Activated CD4-positive, alpha-beta T cell treated with anti-CD3 and anti-CD28 coated beads for 1 hour (primary cell): ENCODE measurements around the gene PSMD11.
"Not testable (repeated sequence)": the region's sequence is repeated elsewhere in the genome, so short reads cannot be mapped to it uniquely, and the experiment has no call there.

Experiments used
- DNase-seq: peaks from one replicate; pipeline ENCODE4 v3.0.0-alpha.2; 2020

The PSMD11 gene

DNA sequence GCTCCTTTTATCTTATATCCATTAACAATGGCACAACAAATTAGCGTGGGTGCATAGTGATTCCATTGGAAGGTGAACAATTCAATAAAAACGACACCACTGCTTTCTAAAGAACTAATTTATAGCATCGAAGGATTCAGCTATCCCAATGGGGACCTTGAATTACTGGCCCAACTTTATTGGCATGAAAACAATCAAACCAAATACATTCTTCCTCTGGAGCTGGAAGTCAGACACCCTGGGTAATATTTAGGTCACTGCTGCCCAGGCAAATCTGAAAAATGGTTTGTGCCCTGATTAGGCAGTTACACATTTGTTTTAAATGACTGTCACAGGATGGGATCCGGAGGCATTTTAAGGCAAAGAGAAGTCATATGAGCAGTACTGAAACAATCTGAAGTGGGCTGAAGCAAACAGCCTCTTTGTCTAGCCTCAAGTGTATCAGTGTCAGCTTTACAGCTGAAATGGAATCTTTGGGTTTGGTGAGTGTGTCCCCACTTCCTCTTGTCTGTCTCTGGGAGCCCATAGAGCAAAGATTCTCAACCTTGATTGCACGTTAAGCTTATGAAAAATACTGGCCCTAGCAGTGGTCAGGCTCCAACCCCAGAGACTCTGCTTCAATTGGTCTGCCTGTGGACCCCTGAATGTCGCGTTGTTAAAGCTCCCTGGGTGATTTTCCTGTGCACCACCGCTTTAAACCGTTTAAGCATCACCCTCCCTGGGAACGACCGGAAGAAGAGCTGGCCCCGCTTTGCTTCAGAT, 72.8 kb downstream of the PSMD11 start:
- no peak for DNase-seq

DNA sequence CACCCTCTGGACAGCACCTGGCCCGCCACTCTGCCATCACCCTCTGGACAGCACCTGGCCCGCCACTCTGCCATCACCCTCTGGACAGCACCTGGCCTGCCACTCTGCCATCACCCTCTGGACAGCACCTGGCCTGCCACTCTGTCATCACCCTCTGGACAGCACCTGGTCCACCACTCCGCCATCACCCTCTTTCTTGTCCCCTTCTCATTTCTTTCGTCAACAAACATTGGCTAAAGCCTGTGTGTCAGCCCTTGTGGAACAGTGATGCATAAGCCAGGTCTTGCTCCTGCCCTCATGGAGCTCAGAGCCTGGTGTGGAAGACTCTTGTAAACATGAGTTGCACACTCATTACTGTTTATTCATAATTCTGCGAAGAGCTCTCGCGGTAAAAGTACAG, 73.7 kb downstream of the PSMD11 start:
- no peak for DNase-seq

DNA sequence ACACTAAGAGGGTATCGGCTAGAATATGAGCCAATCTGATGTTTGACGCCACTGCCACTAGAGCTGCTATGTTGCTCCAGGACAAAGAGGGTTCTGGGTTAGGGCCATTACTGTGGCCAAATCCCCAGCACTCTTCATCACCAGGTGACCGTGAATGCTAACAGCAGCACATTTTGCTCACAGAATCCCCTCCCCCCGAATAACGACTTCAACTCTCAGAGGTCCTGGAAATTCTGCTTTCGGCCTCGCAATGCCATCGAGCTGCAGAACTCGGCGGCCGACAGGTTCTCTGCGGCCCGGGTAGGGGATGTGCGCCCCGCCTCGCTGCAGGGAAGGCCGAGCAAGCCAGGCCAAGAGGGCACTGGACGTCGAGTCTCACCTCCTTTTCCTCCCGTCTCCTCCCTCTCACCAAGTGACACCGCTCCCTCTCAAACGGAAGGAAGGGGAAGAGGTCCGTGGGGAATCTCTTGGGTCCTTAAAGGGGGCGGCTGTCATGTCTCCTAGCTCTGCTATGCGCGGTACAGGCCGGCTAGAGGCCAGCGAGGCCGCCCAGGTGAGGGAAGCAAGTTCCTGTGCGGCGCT, 74.4 kb downstream of the PSMD11 start:
- DNase-seq: no peak

DNA sequence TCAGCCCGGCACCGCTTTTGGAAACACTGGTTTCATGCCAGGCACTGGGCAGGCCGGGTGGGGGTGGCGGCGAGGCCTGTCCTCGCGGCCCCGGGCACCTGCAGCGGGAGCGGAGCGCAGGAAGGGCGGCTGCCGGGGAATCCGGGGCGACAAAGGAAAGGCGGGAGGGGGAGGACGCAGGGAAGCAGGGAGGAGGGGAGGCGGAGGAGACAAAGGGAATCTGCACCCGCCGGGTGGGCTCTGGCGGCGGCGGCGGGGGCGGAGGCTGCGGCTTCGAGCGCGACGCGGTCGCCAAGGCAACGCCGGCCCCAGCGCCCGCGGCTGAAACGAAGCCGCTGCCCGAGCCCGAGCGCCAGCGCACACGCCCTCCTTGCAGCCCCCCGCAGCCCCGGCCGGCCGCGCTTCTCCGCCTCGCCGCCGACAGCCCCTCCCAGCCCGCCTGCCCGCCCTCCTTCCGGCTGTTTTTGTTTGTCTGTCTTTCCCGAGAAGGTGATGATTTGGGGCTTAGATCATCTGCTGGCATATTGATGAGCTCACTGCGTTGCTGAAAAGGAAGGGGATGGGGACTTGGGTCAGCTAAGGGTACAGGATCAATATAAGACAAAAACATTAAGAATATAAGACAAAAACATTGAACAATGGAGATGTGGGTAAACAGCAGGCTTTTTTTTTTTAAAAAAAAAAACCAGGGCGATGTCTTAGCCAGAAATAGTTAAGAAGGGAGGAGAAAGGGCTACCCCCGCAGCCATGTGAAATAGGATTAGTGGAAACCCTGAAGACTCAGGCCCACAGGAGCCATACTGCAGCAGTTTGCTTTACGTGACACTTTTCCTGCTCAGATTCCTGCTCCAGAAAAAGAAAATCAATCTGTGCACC, 75.2 kb downstream of the PSMD11 start:
- DNase-seq: peak; percentile 33

DNA sequence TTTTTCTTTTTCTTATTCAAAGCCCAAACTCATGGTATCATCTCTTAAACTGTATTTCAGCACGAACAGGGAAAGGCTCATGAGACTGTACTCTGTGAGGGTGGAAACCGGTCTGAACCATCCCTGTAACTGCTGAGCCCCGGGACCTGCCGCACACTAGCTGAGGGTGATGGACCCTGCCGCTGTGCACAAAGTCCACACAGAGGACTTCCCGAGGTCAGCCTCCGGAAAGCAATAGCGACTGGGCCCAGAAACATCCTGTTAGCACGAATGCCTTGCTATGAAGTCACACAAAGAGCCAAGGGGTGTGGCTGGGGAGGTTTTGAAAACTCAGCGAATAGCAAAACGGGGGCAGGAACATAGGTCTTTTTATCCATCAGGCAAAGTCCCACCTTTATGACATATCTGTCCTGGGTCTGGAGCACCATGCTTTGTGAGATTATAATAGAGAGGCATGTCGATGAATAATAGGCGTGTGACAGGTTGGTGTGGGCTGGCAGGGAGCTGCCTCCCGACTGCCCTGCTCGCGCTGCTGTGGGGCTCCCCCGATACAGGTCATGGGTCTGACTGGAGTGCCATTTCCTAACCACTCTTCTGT, 75.9 kb downstream of the PSMD11 start:
- no peak for DNase-seq

DNA sequence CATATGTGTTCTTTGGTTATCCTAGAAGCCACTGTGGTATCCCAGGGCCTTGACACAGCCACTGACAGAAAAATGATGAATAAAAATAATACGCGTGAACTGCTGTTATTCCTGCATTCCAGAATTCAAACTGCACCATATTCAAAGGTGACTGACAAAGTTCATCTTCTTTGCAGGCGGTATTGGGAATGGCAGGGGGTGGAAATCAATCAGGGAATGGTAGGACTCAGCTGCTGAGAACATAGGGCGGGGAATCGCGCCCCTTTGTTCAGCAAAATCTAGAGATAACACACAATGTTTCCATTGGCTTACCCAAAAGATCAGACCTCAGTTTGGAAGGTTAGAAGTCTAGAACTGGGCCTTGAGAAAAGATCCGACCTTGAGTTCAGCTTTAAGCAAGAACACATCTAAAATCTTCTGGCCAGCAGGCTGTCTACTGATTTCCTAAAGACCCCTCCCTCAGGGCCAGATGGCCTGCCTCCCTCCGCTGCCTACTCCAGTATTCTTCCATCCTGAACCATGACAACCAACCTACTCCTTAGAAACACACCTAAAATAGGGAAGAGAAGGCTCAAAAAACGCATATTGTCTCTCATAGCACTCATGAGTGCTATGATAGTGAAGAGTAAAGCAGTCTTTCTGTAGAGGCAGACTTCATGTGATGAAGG, 76.6 kb downstream of the PSMD11 start:
- no peak for DNase-seq

DNA sequence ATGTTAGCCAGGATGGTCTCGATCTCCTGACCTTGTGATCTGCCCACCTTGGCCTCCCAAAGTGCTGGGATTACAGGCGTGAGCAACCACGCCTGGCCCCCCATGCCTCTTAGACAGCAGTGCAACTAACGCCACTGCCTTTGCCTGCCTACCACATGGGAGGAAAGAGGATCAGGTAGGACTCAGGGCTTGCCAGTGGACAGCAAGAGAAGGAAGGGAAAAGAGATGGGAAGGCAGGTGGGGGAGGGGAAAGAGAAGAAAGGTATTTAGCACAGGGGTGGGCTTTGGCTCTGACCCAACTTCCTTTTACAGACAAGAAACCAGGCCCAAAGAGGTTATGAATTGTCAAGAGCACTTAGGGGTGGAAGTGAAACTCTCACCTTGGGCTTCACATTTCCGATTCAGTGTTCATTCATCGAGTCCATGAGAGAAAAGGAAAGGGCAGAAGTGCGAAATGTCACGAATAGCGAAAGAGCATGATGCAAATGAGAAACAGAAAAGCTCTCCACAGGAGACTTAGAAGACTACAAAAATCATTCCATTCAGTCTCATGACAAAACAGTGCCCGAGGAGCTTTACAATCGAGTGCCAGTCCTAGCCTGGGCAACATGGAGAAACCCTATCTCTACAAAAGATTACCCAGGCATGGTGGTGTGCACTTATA, 78.8 kb downstream of the PSMD11 start:
- DNase-seq: no peak

DNA sequence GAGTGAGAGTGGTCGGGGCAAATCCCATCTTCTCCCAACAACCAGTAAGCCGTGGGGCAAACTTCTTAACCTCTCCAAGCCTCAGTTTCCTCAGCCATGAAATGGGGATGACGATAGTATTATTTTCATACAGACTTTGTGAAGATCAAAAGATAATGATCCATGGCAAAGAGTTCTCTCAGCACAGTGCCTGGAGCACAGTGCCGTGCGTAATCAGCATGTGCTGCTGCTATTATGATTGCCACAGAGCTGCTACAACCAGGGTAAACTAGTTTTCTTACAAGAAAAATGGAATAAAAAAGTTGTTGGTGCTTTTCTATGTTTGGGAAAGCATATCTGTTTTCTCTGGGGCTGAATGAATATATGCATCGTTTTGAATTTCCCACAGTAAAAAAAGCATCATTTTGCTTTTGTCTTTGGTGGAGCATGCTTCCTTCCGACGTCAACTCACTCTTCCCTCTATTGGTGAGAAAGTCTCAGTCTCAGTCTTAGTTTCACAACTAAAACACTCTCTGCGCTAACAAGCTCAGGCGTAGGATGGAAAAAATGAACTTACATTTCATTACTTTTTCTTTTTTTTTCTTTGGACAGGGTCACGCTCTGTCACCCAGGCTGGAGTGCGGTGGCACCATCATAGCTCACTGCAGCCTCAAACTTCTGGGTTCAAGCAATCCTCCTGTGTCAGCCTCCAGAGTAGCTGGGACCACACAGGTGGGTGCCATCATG, 79.7 kb downstream of the PSMD11 start:
- DNase-seq: no peak

DNA sequence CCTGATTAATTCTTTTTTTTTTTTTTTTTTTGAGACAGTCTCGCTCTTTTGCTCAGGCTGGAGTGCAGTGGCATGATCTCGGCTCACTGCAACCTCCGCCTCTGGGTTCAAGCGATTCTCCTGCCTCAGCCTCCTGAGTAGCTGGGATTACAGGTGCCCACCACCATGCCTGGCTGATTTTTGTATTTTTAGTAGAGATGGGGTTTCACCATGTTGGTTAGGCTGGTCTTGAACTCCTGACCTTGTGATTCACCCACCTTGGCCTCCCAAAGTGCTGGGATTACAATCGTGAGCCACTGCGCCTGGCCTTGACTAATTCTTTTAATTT, 80.2 kb downstream of the PSMD11 start:
- DNase-seq: not testable (repeated sequence)

DNA sequence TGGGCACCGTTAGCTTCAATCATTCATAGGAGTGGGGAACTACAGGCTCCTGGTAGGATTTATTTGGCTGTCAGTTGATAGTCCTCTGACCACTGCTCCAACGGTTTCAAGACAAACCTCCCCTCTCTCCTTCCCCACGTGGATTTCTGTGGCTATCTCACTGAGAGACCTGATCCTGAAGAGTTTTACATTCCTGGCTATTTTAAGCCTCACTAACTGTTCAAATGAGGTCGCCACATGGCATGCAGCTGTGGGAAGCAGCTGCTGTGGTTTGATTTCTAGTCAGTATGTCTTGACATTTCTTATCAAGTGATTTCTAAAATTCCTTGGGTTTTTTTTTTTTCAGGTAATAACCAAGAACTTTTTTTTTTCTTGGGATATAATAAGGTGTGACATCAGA, 80.8 kb downstream of the PSMD11 start:
- no peak for DNase-seq

DNA sequence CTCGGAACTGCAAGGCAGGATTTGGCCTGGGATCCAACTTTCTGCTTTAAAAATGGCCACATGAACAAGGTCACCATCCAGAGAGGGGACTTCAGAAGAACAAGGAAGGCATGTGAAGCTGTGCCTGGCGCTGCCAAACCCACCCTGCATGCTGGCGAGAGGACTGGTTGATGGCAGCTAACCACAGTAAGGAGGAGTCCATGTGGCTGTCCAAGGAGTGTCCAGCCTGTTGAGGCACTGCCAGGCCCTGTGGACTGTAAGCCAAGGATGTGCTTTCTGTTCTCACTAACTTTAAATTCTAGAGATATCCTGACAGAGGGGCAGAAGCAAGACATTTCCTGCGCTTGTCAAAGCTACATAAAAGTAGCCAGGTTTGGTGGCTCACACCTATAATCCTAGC, 82.8 kb downstream of the PSMD11 start:
- DNase-seq: no peak

DNA sequence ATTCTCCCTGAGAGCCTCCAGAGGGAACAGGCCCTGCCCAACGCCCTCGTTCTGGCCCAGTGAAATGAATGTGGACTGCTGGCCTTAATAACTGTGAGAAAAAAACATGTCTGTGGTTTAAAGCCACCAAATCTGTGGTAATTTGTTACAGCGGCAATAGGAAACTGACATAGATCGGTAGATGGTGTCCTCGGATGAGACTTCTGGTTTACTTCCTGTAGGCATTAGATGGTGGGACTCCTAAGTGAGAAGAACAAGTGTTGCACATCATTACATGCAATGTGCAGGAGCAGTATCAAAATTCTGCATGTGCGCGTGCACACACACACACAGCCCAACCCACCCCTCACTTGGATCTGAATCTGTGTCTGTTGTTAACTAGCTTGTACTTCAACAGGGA, 84.5 kb downstream of the PSMD11 start:
- DNase-seq: no peak

DNA sequence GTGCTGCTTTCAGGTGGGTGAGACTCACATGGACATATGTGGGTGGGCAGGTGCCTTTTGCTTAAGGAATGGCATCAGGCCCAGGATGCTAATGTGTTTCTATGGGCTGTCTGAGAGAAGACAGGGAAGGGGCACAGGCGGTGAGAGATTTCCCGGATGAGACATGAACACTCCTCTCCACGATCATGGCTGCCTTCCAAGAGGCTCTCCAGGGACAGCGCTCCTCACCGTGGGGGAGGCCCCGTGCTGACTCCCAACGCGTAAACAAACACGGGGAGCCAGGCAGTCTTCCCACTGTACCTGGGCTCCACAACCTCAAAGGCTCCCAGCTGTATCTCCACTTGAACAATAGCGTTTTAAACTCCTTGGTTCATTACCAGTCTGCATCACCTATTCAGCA, 85.3 kb downstream of the PSMD11 start:
- no peak for DNase-seq
